ENCODE data around the gene BUB1B.

DNA sequence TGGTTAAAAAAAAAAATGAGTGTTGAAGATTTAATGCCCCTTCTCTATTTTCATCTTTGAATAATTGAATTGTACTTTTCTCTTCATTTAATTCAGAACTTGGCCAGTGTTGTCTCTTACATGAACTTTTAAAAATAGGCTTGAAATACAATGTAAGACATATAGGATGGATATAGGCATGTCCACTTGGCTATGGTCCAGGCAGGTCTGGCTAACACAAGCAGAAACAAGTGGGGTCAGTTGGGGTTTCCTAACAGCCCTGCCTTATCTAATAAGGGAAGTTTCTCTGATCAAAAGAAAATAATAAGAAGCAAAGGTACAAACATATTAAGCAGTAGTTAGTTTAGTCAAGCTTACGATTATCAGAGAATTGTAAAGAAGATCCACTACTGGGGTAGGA is 58.9 kb downstream of the BUB1B start:
- TF ChIP-seq CTCF (IDR thresholded peaks at IDR 0.05; ENCODE audit: insufficient read depth, low read length, poor library complexity, severe bottlenecking) (no peak), EZH2phosphoT487 (conservative IDR thresholded peaks at IDR 0.05; ENCODE audit: low read length) (no peak)
